Placental pericyte (primary cell): Measurements from ENCODE around the gene DCDC2B. TPM values are rescaled to one million over a fixed set of nuclear protein-coding genes. Genes with fewer than 3 reads are reported as not detected.

Experiments used
- total RNA-seq: library from RNA; depleted of rRNA; stranded (reverse); fragments of >200 nt; gene quantifications from 2 replicates; pipeline ENCODE4 v1.2.3, GENCODE V29; 2012

The DCDC2B gene
- not detected in 2 replicates for total RNA-seq

DNA sequence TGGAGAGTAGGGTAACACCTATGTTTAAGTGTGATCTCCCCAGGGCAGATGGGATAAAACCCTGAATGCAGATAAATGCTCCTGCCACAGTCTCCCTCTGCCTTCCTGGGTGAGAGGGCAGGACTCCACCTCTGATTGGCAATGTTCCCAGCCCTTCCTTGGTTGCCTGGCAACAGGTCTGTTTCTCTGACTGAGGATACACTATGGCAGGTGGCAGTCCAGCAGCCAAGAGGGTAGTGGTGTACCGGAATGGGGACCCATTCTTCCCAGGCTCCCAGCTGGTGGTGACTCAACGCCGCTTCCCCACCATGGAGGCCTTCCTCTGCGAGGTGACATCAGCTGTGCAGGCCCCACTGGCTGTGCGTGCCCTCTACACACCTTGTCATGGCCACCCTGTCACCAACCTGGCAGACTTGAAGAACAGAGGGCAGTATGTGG, at the start of gene DCDC2B:
Gene DCDC2B, plus strand, starts transcription at position 199 of the 438 bp plus-strand sequence. Its CDS starts 5 bp downstream, at position 204.

DNA sequence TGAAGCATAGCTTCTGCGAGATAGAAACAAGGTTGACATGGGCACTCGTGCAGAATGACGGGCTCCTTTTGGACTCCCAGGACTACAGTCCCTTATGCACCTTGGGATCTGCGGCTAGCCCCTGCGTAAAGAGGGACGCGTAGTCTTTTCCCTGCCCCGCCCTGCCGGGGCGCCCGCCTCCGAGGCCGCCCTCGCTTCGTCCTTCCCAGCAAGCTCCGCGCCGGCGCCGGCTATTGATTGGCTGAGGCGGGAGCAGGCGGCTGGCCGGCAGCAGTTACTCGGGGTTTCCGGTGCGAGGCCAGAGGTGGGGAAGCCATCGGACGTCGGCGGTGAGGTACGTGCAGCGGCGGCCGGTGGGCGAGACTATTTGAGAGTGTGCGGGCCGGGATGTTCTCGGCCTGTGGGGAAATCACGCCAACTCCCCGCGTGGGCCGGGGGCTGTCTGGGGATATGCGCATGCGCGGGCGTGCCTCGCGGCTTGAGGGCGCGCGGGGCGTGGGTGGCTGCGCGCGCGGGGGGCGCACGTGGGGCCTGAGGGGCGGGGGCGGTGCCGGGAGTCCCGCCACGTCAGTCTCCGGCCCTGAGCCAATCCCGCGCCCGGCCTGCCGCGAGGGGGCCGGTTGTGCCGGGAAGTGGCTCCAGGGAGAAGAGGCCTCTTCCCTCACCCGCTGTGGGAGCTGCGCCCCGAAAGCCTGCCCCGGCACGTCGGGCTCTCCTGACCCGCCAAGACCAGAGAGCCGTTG, 29.3 kb upstream of the DCDC2B start, which contains the start of gene TXLNA:
Gene TXLNA, plus strand, starts transcription at position 233 of the 743 bp plus-strand sequence. CDS start 671 bp downstream, outside the sequence.

DNA sequence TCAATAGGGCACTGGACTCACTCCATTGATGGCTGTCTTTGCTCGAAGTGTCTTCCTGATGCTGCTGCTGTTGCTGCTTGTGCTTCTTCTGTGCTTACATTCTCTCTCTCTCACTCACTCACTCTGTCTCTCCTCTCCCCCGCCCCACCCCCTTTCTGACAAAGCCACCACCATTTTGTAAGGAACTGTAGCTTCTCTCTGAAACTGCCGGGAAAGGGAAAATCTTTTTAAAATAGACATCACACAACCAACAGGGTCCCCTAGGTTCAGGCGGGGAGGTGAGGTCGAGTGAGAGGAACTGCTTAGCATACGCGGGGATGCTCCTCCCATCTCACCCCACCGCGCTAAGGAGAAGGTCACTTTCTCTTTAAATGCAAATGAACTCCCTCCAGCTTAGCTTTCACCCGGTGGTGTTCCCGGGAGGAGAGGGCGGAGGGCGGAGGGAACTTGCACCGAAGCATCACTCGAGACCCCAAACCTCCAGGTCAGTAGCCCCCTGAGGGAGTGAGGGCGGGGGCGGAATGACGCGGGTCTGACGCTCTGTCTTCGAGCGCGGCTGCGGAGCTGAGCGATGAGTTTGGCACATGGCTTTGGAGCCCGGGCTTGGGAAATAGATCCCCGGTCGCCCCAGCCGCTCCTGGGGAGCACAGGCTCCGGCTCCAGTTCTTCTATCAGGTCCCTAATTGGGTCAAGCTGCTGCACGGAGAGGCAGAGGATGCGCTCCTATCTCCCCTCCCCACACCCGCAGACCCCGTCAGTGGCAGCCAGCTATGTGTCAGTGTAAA, 8.5 kb upstream of the DCDC2B start, which contains the start of gene CCDC28B:
Gene CCDC28B, plus strand, starts transcription at position 370 of the 785 bp plus-strand sequence. CDS start 1,341 bp downstream, outside the sequence.

DNA sequence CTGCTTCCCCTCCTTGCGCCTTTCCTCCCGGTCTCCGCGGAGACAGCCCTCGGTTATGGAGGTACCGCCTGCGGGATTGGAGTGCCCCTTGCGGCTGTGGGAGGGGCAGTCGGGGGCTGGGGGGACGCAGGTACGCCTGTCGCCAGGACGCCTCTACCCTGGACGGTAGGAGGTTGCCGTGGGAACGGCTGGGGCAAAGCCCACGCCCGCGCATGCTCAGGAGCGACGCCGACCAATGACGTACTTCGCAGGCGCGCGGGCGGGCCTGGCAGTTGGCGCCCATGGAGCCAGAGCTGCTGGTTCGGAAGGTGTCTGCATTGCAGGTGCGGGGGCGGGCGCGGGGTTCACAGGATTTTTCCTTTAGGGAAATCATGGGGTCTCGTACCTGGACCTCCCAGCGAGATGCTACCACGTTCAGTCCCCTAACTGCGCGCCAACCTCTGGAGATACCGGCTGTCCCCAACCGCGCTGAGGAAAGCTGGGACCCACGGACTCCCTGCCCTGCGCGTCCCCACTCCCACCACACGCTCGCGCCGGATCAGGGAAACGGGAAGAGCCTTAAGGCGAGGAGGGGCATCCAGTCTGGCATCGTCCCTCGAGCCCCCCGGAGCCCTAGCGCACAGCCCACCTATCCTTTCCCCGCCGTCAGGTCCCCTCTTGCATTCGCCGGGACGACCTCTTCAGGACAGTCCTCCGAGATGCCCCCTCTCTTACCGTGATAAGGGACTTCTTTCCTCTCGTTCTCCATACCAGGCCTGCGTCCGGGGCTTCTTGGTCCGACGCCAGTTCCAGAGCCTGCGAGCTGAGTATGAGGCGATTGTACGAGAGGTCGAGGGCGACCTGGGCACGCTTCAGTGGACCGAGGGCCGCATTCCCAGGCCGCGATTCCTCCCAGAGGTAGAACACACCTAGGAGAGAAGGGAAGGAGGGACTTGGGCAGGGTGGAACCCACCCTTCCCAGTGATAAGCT, 3.2 kb upstream of the DCDC2B start, which contains the start of gene IQCC:
Gene IQCC, plus strand, starts transcription at position 271 of the 970 bp plus-strand sequence. Its CDS starts 11 bp downstream, at position 282.

DNA sequence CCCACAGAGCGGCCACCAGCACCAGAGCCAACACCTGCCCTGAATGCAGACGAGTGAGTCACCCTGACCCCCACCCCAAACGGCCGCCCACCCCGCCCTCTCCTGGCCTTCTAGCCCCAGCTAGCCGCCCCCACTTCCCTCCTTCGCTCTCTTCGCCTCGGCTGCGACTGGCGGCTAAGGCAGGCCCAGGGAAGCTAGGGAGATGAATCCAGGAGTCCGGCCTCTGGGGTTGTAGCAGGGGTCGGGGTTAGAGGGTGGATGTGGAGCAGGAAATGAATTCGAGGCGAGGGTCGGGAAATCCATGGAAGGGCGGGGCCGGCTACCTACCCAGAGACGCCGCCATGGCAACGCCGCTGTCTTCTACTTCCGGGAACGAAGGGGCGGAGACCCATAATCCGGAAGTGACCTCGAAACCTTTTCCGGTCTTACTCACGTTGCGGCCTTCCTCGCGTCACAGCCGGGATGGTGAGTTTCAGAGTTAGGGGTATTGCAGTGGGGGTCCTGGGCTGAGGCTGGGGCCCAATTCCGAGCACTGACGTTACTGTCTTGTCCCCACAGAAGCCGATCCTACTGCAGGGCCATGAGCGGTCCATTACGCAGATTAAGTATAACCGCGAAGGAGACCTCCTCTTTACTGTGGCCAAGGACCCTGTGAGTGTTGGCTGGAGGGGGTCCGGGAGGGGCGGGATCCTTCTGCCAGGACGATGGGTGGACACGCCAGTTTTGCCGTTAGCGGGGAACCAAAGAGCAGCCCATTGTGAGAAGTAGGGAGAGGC, 13.3 kb downstream of the DCDC2B start, which contains the start of the genes EIF3I and TMEM234:
Gene EIF3I, plus strand, starts transcription at position 428 of the 776 bp plus-strand sequence. Its CDS starts 35 bp downstream, at position 463.
Gene TMEM234, minus strand, starts transcription at position 374 of the 776 bp plus-strand sequence. Its CDS starts 31 bp downstream, at position 343.

DNA sequence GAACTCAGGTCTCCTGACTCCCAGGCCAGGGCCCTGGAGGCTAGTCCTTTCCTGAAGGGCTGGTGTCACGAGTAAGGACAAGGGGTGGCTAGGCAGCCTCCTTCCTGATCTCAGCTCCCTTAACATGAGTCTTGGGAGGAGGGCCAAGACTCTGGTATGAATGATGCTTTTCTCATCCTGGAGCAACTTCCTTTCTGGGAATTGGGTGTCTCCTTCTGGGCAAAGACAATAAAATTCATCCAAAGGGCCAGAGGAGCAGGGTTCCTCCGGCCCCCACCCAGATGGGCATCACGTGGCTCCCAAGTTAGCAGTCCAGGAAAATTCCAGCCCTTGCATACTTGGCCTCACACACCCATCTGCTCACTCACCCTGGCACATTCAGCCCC, 38.0 kb downstream of the DCDC2B start, which contains the start of gene FAM167B:
Gene FAM167B, plus strand, starts transcription at position 335 of the 386 bp plus-strand sequence. CDS start 200 bp downstream, outside the sequence.

DNA sequence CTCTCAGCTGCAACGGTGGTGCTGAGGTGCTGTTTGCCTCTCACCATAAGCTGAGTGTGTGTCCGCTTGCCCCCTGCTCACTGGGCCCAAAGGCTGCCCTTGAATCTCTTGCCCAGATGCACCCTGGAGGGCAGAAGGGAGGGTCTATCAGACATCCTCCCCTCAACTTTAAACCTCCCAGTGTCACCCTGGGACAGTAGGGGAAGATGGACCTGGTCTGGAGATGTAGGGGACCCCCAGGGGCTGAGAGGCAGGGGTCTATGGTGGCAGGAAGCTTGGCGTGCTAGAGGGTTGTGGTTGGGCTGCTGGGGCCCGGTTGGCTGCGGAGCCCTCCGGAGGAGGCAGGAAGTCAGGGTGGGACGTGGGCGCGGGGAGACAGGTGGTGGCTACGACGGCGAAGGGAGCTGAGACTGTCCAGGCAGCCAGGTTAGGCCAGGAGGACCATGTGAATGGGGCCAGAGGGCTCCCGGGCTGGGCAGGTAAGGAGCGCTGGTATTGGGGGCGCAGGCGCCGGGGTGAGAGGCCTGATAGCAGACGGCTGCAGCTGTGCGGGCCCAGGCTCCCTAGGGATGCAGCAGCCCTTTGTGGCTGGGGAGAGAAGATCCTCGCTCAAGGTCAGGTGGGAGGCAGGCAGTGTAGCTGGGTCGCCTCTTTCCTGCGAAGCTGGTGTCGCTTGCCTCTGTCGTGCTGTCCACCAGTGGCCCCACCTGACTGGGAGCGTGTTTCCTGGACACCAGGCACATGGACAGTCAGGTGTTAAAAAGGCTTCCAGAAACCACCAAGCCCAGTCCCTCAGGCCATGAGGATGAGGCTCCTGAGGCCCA, 42.2 kb downstream of the DCDC2B start, which contains the start of gene LCK:
Gene LCK, plus strand, starts transcription at position 373 of the 824 bp plus-strand sequence. CDS start 23,065 bp downstream, outside the sequence.

Other genes with a start within 250 kb of the DCDC2B start
- 49.0 and 61.4 TPM in 2 replicates for gene KHDRBS1, start 195.2 kb upstream of the DCDC2B start, total RNA-seq
- 9.6 and 11.6 TPM in 2 replicates for gene TMEM39B, start 136.2 kb upstream of the DCDC2B start, total RNA-seq
- gene KPNA6, start 101.0 kb upstream of the DCDC2B start, total RNA-seq = 49.9 and 101 TPM in 2 replicates
- gene TXLNA, start 29.4 kb upstream of the DCDC2B start, total RNA-seq = 85.6 and 106 TPM in 2 replicates
- 5.0 and 11.7 TPM in 2 replicates for gene CCDC28B, start 8.5 kb upstream of the DCDC2B start, total RNA-seq
- 1.1 and 2.1 TPM in 2 replicates for gene IQCC, start 3.4 kb upstream of the DCDC2B start, total RNA-seq
- gene TMEM234, start 13.3 kb downstream of the DCDC2B start, total RNA-seq = 21.9 and 26.5 TPM in 2 replicates
- gene EIF3I, start 13.3 kb downstream of the DCDC2B start, total RNA-seq = 333 and 358 TPM in 2 replicates
- gene FAM167B, start 38.1 kb downstream of the DCDC2B start, total RNA-seq = 0.88 and 1.0 TPM in 2 replicates
- gene LCK, start 42.2 kb downstream of the DCDC2B start, total RNA-seq = not detected in 2 replicates
- gene HDAC1, start 83.0 kb downstream of the DCDC2B start, total RNA-seq = 67.8 and 89.0 TPM in 2 replicates
- 18.2 and 33.5 TPM in 2 replicates for gene MARCKSL1, start 127.1 kb downstream of the DCDC2B start, total RNA-seq
- gene FAM229A, start 153.4 kb downstream of the DCDC2B start, total RNA-seq = 1.7 and 1.8 TPM in 2 replicates
- 0.57 and 1.3 TPM in 2 replicates for gene TSSK3, start 153.4 kb downstream of the DCDC2B start, total RNA-seq
- gene BSDC1, start 185.4 kb downstream of the DCDC2B start, total RNA-seq = 75.7 and 110 TPM in 2 replicates